GM12801 (cell line): ENCODE results near the gene GPR107.

Experiments used
- CTCF ChIP-seq: IDR thresholded peaks from one replicate; pipeline ENCODE4 v1.5.1; 2011; ENCODE audit warnings: control low read depth; ENCODE audit not compliant: insufficient read length; ENCODE audit errors: extremely low read depth

The GPR107 gene

GRCh38 chr9:130034570-130034969 is 19.1 kb upstream of the GPR107 start:
- no peak for TF ChIP-seq CTCF

GRCh38 chr9:130036099-130036498 is 17.6 kb upstream of the GPR107 start:
- TF ChIP-seq CTCF: no peak

GRCh38 chr9:130039528-130040147 is 14.1 kb upstream of the GPR107 start:
- no peak for TF ChIP-seq CTCF

GRCh38 chr9:130040984-130041647 is 12.6 kb upstream of the GPR107 start:
- TF ChIP-seq CTCF: no peak

- no peak for TF ChIP-seq CTCF
Observed at GRCh38 chr9:130041648-130042405, 11.9 kb upstream of the GPR107 start.

GRCh38 chr9:130042406-130042884 is 11.3 kb upstream of the GPR107 start:
- no peak for TF ChIP-seq CTCF

GRCh38 chr9:130042885-130043653 is 10.6 kb upstream of the GPR107 start, which contains the start of gene FNBP1:
TSS of gene FNBP1 (minus strand) at chr9:130043189. CDS start at chr9:130042975, 214 bp downstream.
- TF ChIP-seq CTCF: no peak
